ENCODE measurements around the gene SLC7A7. TPM values are rescaled to one million over a fixed set of nuclear protein-coding genes. Genes with fewer than 3 reads are reported as not detected.

SLC7A7 gene
- total RNA-seq, 1 experiment from 2014 or later, result 443 TPM

DNA sequence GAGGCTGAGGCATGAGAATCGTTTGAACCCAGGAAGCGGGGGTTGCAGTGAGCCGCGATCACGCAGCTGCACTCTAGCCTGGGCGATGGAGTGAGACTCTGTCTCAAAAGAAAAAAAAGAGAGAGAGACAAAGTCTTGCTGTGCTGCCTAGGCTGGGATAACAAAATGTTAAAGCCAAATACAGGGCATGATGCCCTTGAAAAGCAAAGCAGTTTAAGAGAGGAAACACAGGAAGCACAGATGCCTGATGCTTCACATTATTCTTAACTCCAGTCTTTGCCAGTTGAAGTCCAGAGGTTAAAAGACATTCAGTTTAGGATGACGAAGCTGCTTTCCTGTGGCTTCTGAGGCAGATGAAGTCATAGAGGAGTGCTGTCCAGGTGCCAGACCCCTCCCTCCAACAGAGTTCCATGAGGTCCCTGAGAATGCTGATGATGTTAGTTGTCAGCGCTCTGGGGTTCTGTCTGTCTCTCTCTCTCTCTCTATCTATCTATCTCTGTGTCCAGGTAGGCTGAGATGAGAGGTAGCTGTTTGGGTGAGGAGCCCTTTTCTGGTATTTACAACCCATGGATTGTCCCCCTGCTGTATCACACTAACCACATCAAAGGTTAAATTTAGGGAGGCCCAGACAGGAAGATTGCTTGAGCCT lies 9.6 kb upstream of the SLC7A7 start:
- no peaks in the 10 kb centered on the region for H3K27me3 ChIP-seq (replicated peaks; ENCODE audit: control insufficient read depth, insufficient read depth, low read length)
- no peak overlapping the region for H3K4me3 ChIP-seq (ENCODE audit: low read depth, low read length)
- H3K36me3 ChIP-seq (ENCODE audit: control insufficient read depth, insufficient read depth, low read length), result no peaks in the 10 kb centered on the region
- peaks cover 26% of the 10 kb centered on the region for H3K4me1 Mint-ChIP-seq (ENCODE audit: low read depth, unreplicated experiment)
- peak; percentile 69 to 80 for DNase-seq
- H3K27me3 Mint-ChIP-seq (ENCODE audit: insufficient read depth, unreplicated experiment), result no peaks in the 10 kb centered on the region
- no TSS peak for BruUV-seq (replicated peaks)
- no peaks in the 10 kb centered on the region for H3K9me3 Mint-ChIP-seq (ENCODE audit: unreplicated experiment)
- TF ChIP-seq, protein P1, sequence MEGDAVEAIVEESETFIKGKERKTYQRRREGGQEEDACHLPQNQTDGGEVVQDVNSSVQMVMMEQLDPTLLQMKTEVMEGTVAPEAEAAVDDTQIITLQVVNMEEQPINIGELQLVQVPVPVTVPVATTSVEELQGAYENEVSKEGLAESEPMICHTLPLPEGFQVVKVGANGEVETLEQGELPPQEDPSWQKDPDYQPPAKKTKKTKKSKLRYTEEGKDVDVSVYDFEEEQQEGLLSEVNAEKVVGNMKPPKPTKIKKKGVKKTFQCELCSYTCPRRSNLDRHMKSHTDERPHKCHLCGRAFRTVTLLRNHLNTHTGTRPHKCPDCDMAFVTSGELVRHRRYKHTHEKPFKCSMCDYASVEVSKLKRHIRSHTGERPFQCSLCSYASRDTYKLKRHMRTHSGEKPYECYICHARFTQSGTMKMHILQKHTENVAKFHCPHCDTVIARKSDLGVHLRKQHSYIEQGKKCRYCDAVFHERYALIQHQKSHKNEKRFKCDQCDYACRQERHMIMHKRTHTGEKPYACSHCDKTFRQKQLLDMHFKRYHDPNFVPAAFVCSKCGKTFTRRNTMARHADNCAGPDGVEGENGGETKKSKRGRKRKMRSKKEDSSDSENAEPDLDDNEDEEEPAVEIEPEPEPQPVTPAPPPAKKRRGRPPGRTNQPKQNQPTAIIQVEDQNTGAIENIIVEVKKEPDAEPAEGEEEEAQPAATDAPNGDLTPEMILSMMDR (IDR thresholded peaks at IDR 0.05; ENCODE audit: insufficient read depth in 1 of 2, low read depth in 1 of 2, low read length in 1 of 2, severe bottlenecking in 1 of 2, unreplicated experiment in 1 of 2), result no peak
- peak overlapping the region; percentile 91 for H3K27ac Mint-ChIP-seq (ENCODE audit: unreplicated experiment)
- H3K4me3 Mint-ChIP-seq (ENCODE audit: unreplicated experiment), result no peak overlapping the region
- CTCF ChIA-PET, result interaction anchor here (0.6 kb wide), 2 partner anchors 10 to 12 kb away, joined by 3 read pairs; no protein-coding TSS in a partner anchor
- H3K36me3 Mint-ChIP-seq (ENCODE audit: insufficient read depth, unreplicated experiment), result peaks cover 20% of the 10 kb centered on the region
- no peaks in the 10 kb centered on the region for H3K9me3 ChIP-seq
- POLR2A ChIA-PET, result interaction anchor here (0.6 to 1.2 kb wide), 7 partner anchors 9 to 255 kb away, joined by 3 to 8 read pairs (median 4); partner anchors contain the start of genes LRP10, OXA1L and SLC7A7
- intact Hi-C loops (cut with micrococcal nuclease; ENCODE audit: unreplicated experiment), result loop anchor here (5.0 kb wide), 2 partner anchors 92 to 152 kb away; partner anchors contain the start of gene RBM23
- peaks cover 48% of the 10 kb centered on the region for H3K4me1 ChIP-seq

GRCh38 chr14:22822571-22823098 lies 7.4 kb upstream of the SLC7A7 start:
- Histone ChIP-seq H3K4me1 (peaks cover 61% of the 10 kb centered on the region), H3K9me3 (no peaks in the 10 kb centered on the region), H3K4me3 (ENCODE audit: low read depth, low read length) (peak overlapping the region; percentile 39), H3K27me3 (replicated peaks; ENCODE audit: control insufficient read depth, insufficient read depth, low read length) (no peaks in the 10 kb centered on the region), H3K36me3 (ENCODE audit: control insufficient read depth, insufficient read depth, low read length) (no peaks in the 10 kb centered on the region)
- TF ChIP-seq, protein P1 (IDR thresholded peaks at IDR 0.05; ENCODE audit: insufficient read depth in 1 of 2, low read depth in 1 of 2, low read length in 1 of 2, severe bottlenecking in 1 of 2, unreplicated experiment in 1 of 2), result peak; percentile 79 to 81
- Mint-ChIP-seq H3K27me3 (ENCODE audit: insufficient read depth, unreplicated experiment) (no peaks in the 10 kb centered on the region), H3K27ac (ENCODE audit: unreplicated experiment) (peak overlapping the region; percentile 94), H3K36me3 (ENCODE audit: insufficient read depth, unreplicated experiment) (peaks cover 21% of the 10 kb centered on the region), H3K4me3 (ENCODE audit: unreplicated experiment) (peak overlapping the region; percentile 79), H3K4me1 (ENCODE audit: low read depth, unreplicated experiment) (peaks cover 44% of the 10 kb centered on the region), H3K9me3 (ENCODE audit: unreplicated experiment) (no peaks in the 10 kb centered on the region)
- DNase-seq, result peak; percentile 92
- ChIA-PET POLR2A (interaction anchor here (0.6 to 2.3 kb wide), 12 partner anchors 14 to 253 kb away, joined by 3 to 18 read pairs (median 8); partner anchors contain the start of genes DAD1, LRP10, MMP14 and OXA1L), CTCF (interaction anchor here (0.6 to 3.1 kb wide), 16 partner anchors 10 to 559 kb away, joined by 3 to 50 read pairs (median 6); partner anchors contain the start of genes LRP10, MMP14 and OXA1L)
- intact Hi-C loops (cut with micrococcal nuclease; ENCODE audit: unreplicated experiment), result loop anchor here (1.0 to 5.0 kb wide), 4 partner anchors 14 to 155 kb away; partner anchors contain the start of genes MMP14 and RBM23
- BruUV-seq (replicated peaks), result no TSS peak

DNA sequence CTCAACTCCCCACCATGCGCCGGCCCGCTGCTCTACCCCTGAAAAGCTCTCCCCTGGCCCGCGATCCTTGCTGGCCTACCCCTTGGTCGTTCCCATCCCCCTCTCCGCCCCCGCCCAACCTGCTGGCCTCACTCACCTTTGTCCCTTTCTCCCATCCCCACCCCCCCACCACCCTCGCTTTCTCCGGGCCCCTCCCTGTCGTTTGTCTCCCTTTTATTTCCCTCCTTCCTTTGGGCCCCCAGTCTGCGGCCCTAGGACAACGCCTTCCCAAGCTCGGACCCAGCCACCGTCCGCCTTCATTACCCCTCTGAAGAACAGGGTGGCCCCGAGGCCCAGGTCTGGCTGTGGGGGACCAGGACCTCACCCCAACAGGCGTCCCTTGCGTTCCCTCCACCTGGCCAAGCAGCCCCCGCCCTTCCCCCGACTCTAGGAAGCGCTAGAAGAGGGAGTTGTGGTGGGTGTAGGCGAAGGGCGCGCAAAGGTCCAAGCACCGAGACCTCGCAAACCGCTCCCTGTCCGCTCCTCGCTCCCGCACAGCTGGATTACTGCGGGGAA lies 6.9 kb upstream of the SLC7A7 start:
- no peaks in the 10 kb centered on the region for H3K9me3 ChIP-seq
- peaks cover 45% of the 10 kb centered on the region for H3K4me1 Mint-ChIP-seq (ENCODE audit: low read depth, unreplicated experiment)
- ChIA-PET POLR2A (interaction anchor here (0.6 to 2.3 kb wide), 12 partner anchors 8 to 233 kb away, joined by 3 to 18 read pairs (median 6); partner anchors contain the start of genes DAD1, MMP14, MRPL52 and OXA1L), CTCF (interaction anchor here (0.6 to 3.1 kb wide), 16 partner anchors 9 to 559 kb away, joined by 3 to 50 read pairs (median 5); partner anchors contain the start of genes LRP10, MMP14 and OXA1L)
- no peaks in the 10 kb centered on the region for H3K27me3 Mint-ChIP-seq (ENCODE audit: insufficient read depth, unreplicated experiment)
- H3K4me3 ChIP-seq (ENCODE audit: low read depth, low read length), result peak overlapping the region; percentile 39
- H3K27me3 ChIP-seq (replicated peaks; ENCODE audit: control insufficient read depth, insufficient read depth, low read length), result no peaks in the 10 kb centered on the region
- intact Hi-C loops (cut with micrococcal nuclease; ENCODE audit: unreplicated experiment), result loop anchor here (2.0 to 5.0 kb wide), 3 partner anchors 15 to 155 kb away; partner anchors contain the start of genes MMP14 and RBM23
- TF ChIP-seq, protein P1 (IDR thresholded peaks at IDR 0.05; ENCODE audit: insufficient read depth in 1 of 2, low read depth in 1 of 2, low read length in 1 of 2, severe bottlenecking in 1 of 2, unreplicated experiment in 1 of 2), result no peak
- peak; percentile 67 to 90 for DNase-seq
- H3K4me1 ChIP-seq, result peaks cover 66% of the 10 kb centered on the region
- H3K36me3 ChIP-seq (ENCODE audit: control insufficient read depth, insufficient read depth, low read length), result no peaks in the 10 kb centered on the region
- H3K4me3 Mint-ChIP-seq (ENCODE audit: unreplicated experiment), result peak overlapping the region; percentile 79
- H3K27ac Mint-ChIP-seq (ENCODE audit: unreplicated experiment), result peak overlapping the region; percentile 94
- H3K36me3 Mint-ChIP-seq (ENCODE audit: insufficient read depth, unreplicated experiment), result peaks cover 21% of the 10 kb centered on the region
- TSS peak; percentile 69 for BruUV-seq (replicated peaks)
- no peaks in the 10 kb centered on the region for H3K9me3 Mint-ChIP-seq (ENCODE audit: unreplicated experiment)

Measured in Caco-2 (cell line).